GM12892 (cell line): ENCODE data around the gene CD55.

Experiments
- POLR2A ChIP-seq: IDR thresholded peaks from 2 replicates; pipeline ENCODE4 v1.6.1; 2011; ENCODE audit warnings: low read depth, low read length, control low read depth
- POLR2AphosphoS5 ChIP-seq: IDR thresholded peaks from 2 replicates; pipeline ENCODE4 v1.6.1; 2011; ENCODE audit warnings: low read depth, low read length, control low read depth

- TF ChIP-seq POLR2A (no peak), POLR2AphosphoS5 (no peak)
These were observed 20.5 kb upstream of the CD55 start for GRCh38 chr1:207300970-207301369.
